GM19351 (cell line): ENCODE data around the gene LHPP.

Experiments
- ATAC-seq: cut with Tn5 transposase; IDR thresholded peaks from one replicate; pipeline ENCODE4 v1.9.1; 2021; ENCODE audit warnings: mild to moderate bottlenecking, moderate library complexity; ENCODE audit not compliant: unreplicated experiment

The LHPP gene

GRCh38 chr10:124637746-124638145 lies 176.1 kb downstream of the LHPP start:
- ATAC-seq, result no peak

- no peak for ATAC-seq
These were observed 177.6 kb downstream of the LHPP start for GRCh38 chr10:124639206-124639605.

GRCh38 chr10:124639646-124640045 lies 178.0 kb downstream of the LHPP start:
- ATAC-seq, result no peak

GRCh38 chr10:124640056-124640455 lies 178.4 kb downstream of the LHPP start:
- no peak for ATAC-seq

GRCh38 chr10:124640538-124641231 lies 179.1 kb downstream of the LHPP start:
- peak; percentile 52 for ATAC-seq

- peak; percentile 56 for ATAC-seq
These were observed 179.9 kb downstream of the LHPP start for GRCh38 chr10:124641282-124642087.

- ATAC-seq, result no peak
These were observed 180.6 kb downstream of the LHPP start for GRCh38 chr10:124642088-124642710.

GRCh38 chr10:124643330-124644009 lies 181.8 kb downstream of the LHPP start:
- no peak for ATAC-seq

- ATAC-seq, result no peak
These were observed 182.6 kb downstream of the LHPP start for GRCh38 chr10:124644236-124644635.

GRCh38 chr10:124644771-124645415 lies 183.3 kb downstream of the LHPP start:
- ATAC-seq, result no peak

- ATAC-seq, result no peak
These were observed 184.0 kb downstream of the LHPP start for GRCh38 chr10:124645467-124646095.

GRCh38 chr10:124646483-124647352 lies 185.1 kb downstream of the LHPP start:
- ATAC-seq, result no peak

- peak; percentile 52 for ATAC-seq
These were observed 186.0 kb downstream of the LHPP start for GRCh38 chr10:124647421-124648130.

- no peak for ATAC-seq
These were observed 186.5 kb downstream of the LHPP start for GRCh38 chr10:124648131-124648475.

GRCh38 chr10:124648738-124649137 lies 187.1 kb downstream of the LHPP start:
- ATAC-seq, result no peak

GRCh38 chr10:124649214-124649613 lies 187.6 kb downstream of the LHPP start:
- ATAC-seq, result no peak

GRCh38 chr10:124650263-124650662 lies 188.6 kb downstream of the LHPP start:
- ATAC-seq, result no peak

GRCh38 chr10:124650820-124651401 lies 189.3 kb downstream of the LHPP start:
- peak; percentile 54 for ATAC-seq
